HepG2 (cell line): Measurements from ENCODE around the gene CSNK1E. TPM values are rescaled to one million over a fixed set of nuclear protein-coding genes. Genes with fewer than 3 reads are reported as not detected.

Experiments
- ATAC-seq: fragments of 200-7000 bp; cut with Tn5 transposase; 3 replicates; pipeline ENCODE4 v1.9.1; 2020; ENCODE audit warnings: mild to moderate bottlenecking, moderate library complexity
- BruUV-seq: library from RNA; stranded (reverse); fragments of 400-500 nt; replicated peaks from 2 replicates; lab custom pipeline; 2021; lab: Mats Ljungman, UMichigan
- CTCF ChIA-PET: fragments of 300-600 bp; formaldehyde crosslinking; extraction: SDS; loops from one replicate; lab custom pipeline; 2021; ENCODE audit warnings: low total read pairs, inconsistent platforms, low intra/inter-chr PET ratio; lab: Yijun Ruan, JAX
- POLR2A ChIA-PET: fragments of 350-600 bp; sonication (Branson Sonifier 250); formaldehyde crosslinking; loops from one replicate; lab custom pipeline; 2020; ENCODE audit warnings: antibody characterized with exemption, inconsistent platforms; lab: Yijun Ruan, JAX
- DNase-seq: peaks from one replicate; pipeline ENCODE4 v3.0.0-alpha.2; 2015; ENCODE audit warnings: low spot score
- FAIRE-seq: peaks from 3 replicates; lab custom pipeline; 2011; peaks lifted over from hg19 to GRCh38; lab: Jason Lieb, UNC
- H2AFZ ChIP-seq: one replicate; pipeline ENCODE4 v1.6.1; 2011; ENCODE audit warnings: low read length, inconsistent platforms
- H3K27ac ChIP-seq: fragments of 300-600 bp; 3 replicates; pipeline ENCODE4 v1.8.0; 2011; ENCODE audit warnings: mixed run types, mild to moderate bottlenecking, mixed read lengths, low read length, inconsistent platforms; ENCODE audit not compliant: insufficient read depth; ENCODE audit errors: extremely low read length
- H3K27me3 ChIP-seq, 2 experiments: fragments of 200-600 bp in 1 of 2; 2 replicates in 1 of 2; 3 replicates in 1 of 2; pipeline versions ENCODE4 v1.6.0 to v1.8.0; 2011; ENCODE audit warnings: low read length in 2 of 2, mild to moderate bottlenecking in 2 of 2, moderate library complexity in 2 of 2, inconsistent platforms in 1 of 2; ENCODE audit not compliant: insufficient read depth in 2 of 2, control insufficient read depth in 1 of 2
- H3K36me3 ChIP-seq, 2 experiments: fragments of 200-600 bp in 1 of 2; replicated peaks in 1 of 2; 2 replicates in 1 of 2; 3 replicates in 1 of 2; pipeline versions ENCODE4 v1.5.1 to v1.8.0; 2011; ENCODE audit warnings: low read length in 2 of 2, inconsistent platforms in 1 of 2; ENCODE audit not compliant: insufficient read depth in 2 of 2, control insufficient read depth in 1 of 2
- H3K4me1 ChIP-seq: 2 replicates; pipeline ENCODE4 v1.5.1; 2012; ENCODE audit warnings: low read length, inconsistent platforms; ENCODE audit not compliant: insufficient read depth
- H3K4me2 ChIP-seq: 2 replicates; pipeline ENCODE4 v1.6.0; 2011; ENCODE audit warnings: low read depth, low read length, inconsistent platforms
- H3K4me3 ChIP-seq, 3 experiments: fragments of 200-600 bp in 1 of 3; sonication (generic), shearing (Covaris generic) in 1 of 3; replicated peaks in 1 of 3; 2 replicates each; pipeline ENCODE4 v1.5.1; 2011 to 2016; ENCODE audit warnings: low read length in 3 of 3, inconsistent platforms in 2 of 3, low read depth in 2 of 3, mild to moderate bottlenecking in 2 of 3, control low read depth in 1 of 3, mixed read lengths in 1 of 3; ENCODE audit not compliant: insufficient read depth in 1 of 3
- H3K79me2 ChIP-seq: one replicate; pipeline ENCODE4 v1.6.1; 2011; ENCODE audit warnings: low read length, inconsistent platforms; ENCODE audit not compliant: insufficient read depth
- H3K9ac ChIP-seq: 2 replicates; pipeline ENCODE4 v1.6.0; 2011; ENCODE audit warnings: mild to moderate bottlenecking, low read depth, low read length, inconsistent platforms; ENCODE audit not compliant: insufficient read depth
- H3K9me3 ChIP-seq: 2 replicates; pipeline ENCODE4 v1.5.1; 2012; ENCODE audit warnings: mild to moderate bottlenecking, low read length
- H4K20me1 ChIP-seq: 2 replicates; pipeline ENCODE4 v1.6.0; 2011; ENCODE audit warnings: inconsistent platforms, mild to moderate bottlenecking, low read length, moderate library complexity; ENCODE audit not compliant: insufficient read depth
- BORCS8-MEF2B ChIP-seq: sonication (generic); formaldehyde crosslinking; IDR thresholded peaks from 2 replicates; pipeline ENCODE4 v1.8.0; 2022; ENCODE audit warnings: mild to moderate bottlenecking, missing genetic modification reagents
- CENPT ChIP-seq: sonication (generic); formaldehyde crosslinking; IDR thresholded peaks from 2 replicates; pipeline ENCODE4 v1.8.0; 2022; ENCODE audit warnings: low read depth, mild to moderate bottlenecking, moderate library complexity, missing genetic modification reagents
- MAFG ChIP-seq: sonication (generic); formaldehyde crosslinking; IDR thresholded peaks from 2 replicates; pipeline ENCODE4 v1.5.1; 2020; ENCODE audit warnings: mild to moderate bottlenecking, missing genetic modification reagents
- NFE2L2 ChIP-seq: fragments of 150-350 bp; IDR thresholded peaks from 2 replicates; pipeline ENCODE4 v1.6.1; 2014; ENCODE audit warnings: low read length
- PCBP1 ChIP-seq: fragments of 200-400 bp; formaldehyde crosslinking; IDR thresholded peaks from 2 replicates; pipeline ENCODE4 v1.6.1; 2017; ENCODE audit warnings: mild to moderate bottlenecking, low read depth, low read length, borderline replicate concordance
- SMC3 ChIP-seq: IDR thresholded peaks from 2 replicates; pipeline ENCODE4 v1.6.1; 2011; ENCODE audit warnings: low read length, improper control_type of control experiment
- STAG1 ChIP-seq: sonication (generic); formaldehyde crosslinking; IDR thresholded peaks from 2 replicates; pipeline ENCODE4 v1.4.0; 2020; ENCODE audit warnings: missing genetic modification reagents
- ZMAT3 ChIP-seq: sonication (generic); formaldehyde crosslinking; conservative IDR thresholded peaks from 2 replicates; pipeline ENCODE4 v1.7.0; 2021; ENCODE audit warnings: missing genetic modification reagents
- ZNF546 ChIP-seq: sonication (generic); formaldehyde crosslinking; conservative IDR thresholded peaks from 2 replicates; pipeline ENCODE4 v1.8.1; 2023; ENCODE audit warnings: mild to moderate bottlenecking, missing genetic modification reagents
- WGBS: methylation state at CpG from one replicate; pipeline ENCODE4 v1.1.6; 2017; ENCODE audit warnings: low lambda C conversion rate; 5-methylcytosine and 5-hydroxymethylcytosine counted together
- in situ Hi-C: cut with HindIII; loops from 2 replicates; pipeline ENCODE4 v1.10.0; 2017; ENCODE audit warnings: low pct_unique_long_range_greater_than_20kb; ENCODE audit not compliant: extremely low pct_ligation_motif_present
- intact Hi-C: fragments of 100-400 bp; cut with micrococcal nuclease; formaldehyde crosslinking; loops from one replicate; pipeline ENCODE4 v1.10.0; 2022; ENCODE audit not compliant: unreplicated experiment
- polyA plus RNA-seq, 8 experiments: library from polyadenylated mRNA; depleted of rRNA in 3 of 8; stranded (reverse) in 7 of 8; unstranded in 1 of 8; fragments of >200 nt; fragmentation: Illumina TruSeq in 4 of 8; extraction: Trizol in 4 of 8; gene quantifications; 2 replicates each; pipeline versions ENCODE4 v1.2.1 to v1.2.3, GENCODE V29; 2011 to 2016; ENCODE audit warnings: low read depth in 4 of 8, missing spikeins in 1 of 8, mixed read lengths in 1 of 8; ENCODE audit not compliant: insufficient read depth in 1 of 8
- total RNA-seq, 5 experiments: library from RNA; depleted of rRNA; stranded (reverse); fragments of >200 nt; fragmentation: Illumina TruSeq; extraction: Trizol; gene quantifications; 2 replicates each; pipeline ENCODE4 v1.2.3, GENCODE V29; 2016; ENCODE audit warnings: low read depth in 1 of 5
- TF ChIP-seq, protein P1 (sequence below): sonication (generic); formaldehyde crosslinking; IDR thresholded peaks from 2 replicates; pipeline ENCODE4 v1.4.0; 2020; ENCODE audit warnings: missing genetic modification reagents
- TF ChIP-seq, protein P2 (sequence below): sonication (generic); formaldehyde crosslinking; IDR thresholded peaks from 2 replicates; pipeline ENCODE4 v1.4.0; 2020; ENCODE audit warnings: missing genetic modification reagents, mild to moderate bottlenecking, borderline replicate concordance

The CSNK1E gene
- total and polyA plus RNA-seq, 2 of the 13 experiments (the other 11 are each of a cell fraction or from before 2014, with no cell fraction given), result 34.7 to 129 TPM

DNA sequence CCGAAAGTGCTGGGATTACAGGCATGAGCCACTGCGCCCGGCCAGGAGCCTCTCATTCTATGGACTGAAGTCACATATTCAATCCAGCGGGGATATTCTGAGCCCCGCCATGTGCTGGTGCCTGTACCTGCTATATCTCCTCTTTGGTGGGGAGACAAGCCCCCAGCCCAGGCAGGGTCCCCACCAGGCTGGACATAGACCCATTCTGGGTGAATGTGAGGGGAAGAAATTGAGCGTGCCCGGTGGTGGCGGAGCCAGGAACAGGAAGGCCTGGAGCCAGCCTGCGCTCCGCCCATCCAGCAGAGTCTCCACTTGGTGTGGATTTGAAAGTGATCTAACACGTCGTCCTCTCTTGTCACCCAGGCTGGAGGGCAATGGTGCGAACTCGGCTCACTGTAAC, 38.0 kb upstream of the CSNK1E start (continued):
- TF ChIP-seq BORCS8-MEF2B (CRISPR knock-in tag), result no peak
- TF ChIP-seq SMC3, result no peak
- no peak for TF ChIP-seq PCBP1
- no peak for TF ChIP-seq ZMAT3
- TF ChIP-seq, protein P1, sequence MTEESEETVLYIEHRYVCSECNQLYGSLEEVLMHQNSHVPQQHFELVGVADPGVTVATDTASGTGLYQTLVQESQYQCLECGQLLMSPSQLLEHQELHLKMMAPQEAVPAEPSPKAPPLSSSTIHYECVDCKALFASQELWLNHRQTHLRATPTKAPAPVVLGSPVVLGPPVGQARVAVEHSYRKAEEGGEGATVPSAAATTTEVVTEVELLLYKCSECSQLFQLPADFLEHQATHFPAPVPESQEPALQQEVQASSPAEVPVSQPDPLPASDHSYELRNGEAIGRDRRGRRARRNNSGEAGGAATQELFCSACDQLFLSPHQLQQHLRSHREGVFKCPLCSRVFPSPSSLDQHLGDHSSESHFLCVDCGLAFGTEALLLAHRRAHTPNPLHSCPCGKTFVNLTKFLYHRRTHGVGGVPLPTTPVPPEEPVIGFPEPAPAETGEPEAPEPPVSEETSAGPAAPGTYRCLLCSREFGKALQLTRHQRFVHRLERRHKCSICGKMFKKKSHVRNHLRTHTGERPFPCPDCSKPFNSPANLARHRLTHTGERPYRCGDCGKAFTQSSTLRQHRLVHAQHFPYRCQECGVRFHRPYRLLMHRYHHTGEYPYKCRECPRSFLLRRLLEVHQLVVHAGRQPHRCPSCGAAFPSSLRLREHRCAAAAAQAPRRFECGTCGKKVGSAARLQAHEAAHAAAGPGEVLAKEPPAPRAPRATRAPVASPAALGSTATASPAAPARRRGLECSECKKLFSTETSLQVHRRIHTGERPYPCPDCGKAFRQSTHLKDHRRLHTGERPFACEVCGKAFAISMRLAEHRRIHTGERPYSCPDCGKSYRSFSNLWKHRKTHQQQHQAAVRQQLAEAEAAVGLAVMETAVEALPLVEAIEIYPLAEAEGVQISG (CRISPR knock-in tag), result no peak
- TF ChIP-seq, all 625 proteins: peak for 0

DNA sequence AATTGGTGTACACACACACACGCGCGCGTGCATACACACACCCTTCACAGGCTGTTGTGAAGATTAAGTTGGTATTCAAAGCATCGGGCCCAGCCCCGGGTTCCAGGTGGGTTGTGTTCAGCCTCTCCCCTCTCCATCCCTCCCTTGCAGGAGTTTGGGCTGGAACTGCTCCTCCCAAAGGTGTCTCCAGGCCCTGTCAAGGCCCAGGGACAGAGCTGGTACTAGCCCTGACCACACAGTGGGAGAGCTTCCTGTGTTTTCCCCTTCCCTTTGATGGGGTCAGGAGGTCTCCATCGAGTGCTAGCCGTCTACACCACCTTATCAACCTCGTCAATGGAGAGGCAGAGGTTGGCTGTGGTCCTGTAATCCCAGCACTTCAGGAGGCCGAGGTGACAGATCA, 36.5 kb upstream of the CSNK1E start:
- BruUV-seq, result no TSS peak
- H3K9me3 ChIP-seq, result no peaks in the 10 kb centered on the region
- no peak overlapping the region for H3K9ac ChIP-seq
- H3K4me3 ChIP-seq, result no peak overlapping the region
- no peak for ATAC-seq
- intact Hi-C loops, result loop anchor here (2.0 to 5.0 kb wide), 3 partner anchors 36 to 301 kb away; partner anchors contain the start of gene CSNK1E
- H2AFZ ChIP-seq, result no peak overlapping the region
- no peaks in the 10 kb centered on the region for H3K79me2 ChIP-seq
- H3K4me2 ChIP-seq, result no peak overlapping the region
- no peaks in the 10 kb centered on the region for H3K27me3 ChIP-seq
- in situ Hi-C loops, result loop anchor here (5.0 to 10.0 kb wide), 3 partner anchors 56 to 299 kb away; partner anchors contain the start of gene PICK1
- H4K20me1 ChIP-seq, result no peaks in the 10 kb centered on the region; the same call in 1 of the 2 replicates
- ChIA-PET CTCF (interaction anchor here (0.7 to 2.1 kb wide), 4 partner anchors 50 to 302 kb away, joined by 3 to 18 read pairs (median 10); no protein-coding TSS in a partner anchor), POLR2A (no interaction called here)
- no peaks in the 10 kb centered on the region for H3K36me3 ChIP-seq
- no peak for FAIRE-seq
- H3K4me1 ChIP-seq, result peaks cover 36% of the 10 kb centered on the region
- WGBS, result 86% methylated on average over 10 of the region's 10 CpGs
- no peak for TF ChIP-seq NFE2L2
- TF ChIP-seq STAG1 (CRISPR knock-in tag), result no peak
- no peak for TF ChIP-seq ZNF546 (CRISPR knock-in tag)
- TF ChIP-seq CENPT (CRISPR knock-in tag), result no peak
- TF ChIP-seq, protein P2, sequence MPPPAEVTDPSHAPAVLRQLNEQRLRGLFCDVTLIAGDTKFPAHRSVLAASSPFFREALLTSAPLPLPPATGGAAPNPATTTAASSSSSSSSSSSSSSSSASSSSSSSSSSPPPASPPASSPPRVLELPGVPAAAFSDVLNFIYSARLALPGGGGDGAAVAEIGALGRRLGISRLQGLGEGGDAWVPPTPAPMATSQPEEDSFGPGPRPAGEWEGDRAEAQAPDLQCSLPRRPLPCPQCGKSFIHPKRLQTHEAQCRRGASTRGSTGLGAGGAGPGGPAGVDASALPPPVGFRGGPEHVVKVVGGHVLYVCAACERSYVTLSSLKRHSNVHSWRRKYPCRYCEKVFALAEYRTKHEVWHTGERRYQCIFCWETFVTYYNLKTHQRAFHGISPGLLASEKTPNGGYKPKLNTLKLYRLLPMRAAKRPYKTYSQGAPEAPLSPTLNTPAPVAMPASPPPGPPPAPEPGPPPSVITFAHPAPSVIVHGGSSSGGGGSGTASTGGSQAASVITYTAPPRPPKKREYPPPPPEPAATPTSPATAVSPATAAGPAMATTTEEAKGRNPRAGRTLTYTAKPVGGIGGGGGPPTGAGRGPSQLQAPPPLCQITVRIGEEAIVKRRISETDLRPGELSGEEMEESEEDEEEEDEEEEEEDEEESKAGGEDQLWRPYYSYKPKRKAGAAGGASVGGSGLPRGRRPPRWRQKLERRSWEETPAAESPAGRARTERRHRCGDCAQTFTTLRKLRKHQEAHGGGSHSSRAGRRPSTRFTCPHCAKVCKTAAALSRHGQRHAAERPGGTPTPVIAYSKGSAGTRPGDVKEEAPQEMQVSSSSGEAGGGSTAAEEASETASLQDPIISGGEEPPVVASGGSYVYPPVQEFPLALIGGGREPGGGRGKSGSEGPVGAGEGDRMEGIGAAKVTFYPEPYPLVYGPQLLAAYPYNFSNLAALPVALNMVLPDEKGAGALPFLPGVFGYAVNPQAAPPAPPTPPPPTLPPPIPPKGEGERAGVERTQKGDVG (CRISPR knock-in tag), result peak; percentile 17; the same call in 1 of the 2 replicates
- TF ChIP-seq MAFG (CRISPR knock-in tag), result no peak
- H3K27ac ChIP-seq, result no peak overlapping the region
- DNase-seq, result no peak
